Bronchial epithelial cell (primary cell): ENCODE measurements around the gene PWWP2B. TPM values are rescaled to one million over a fixed set of nuclear protein-coding genes. Genes with fewer than 3 reads are reported as not detected.
A peak's percentile ranks its signal among the peaks of the same experiment; 100 is the strongest.

ENCODE experiments used
- DNase-seq: peaks from one replicate; pipeline ENCODE4 v3.0.0-alpha.2; 2010; ENCODE audit warnings: low read depth
- FAIRE-seq: peaks from 2 replicates; lab custom pipeline; 2011; peaks lifted over from hg19 to GRCh38; lab: Jason Lieb, UNC
- H3K27me3 ChIP-seq: 2 replicates; pipeline ENCODE4 v1.5.1; 2011; ENCODE audit warnings: low read length; ENCODE audit not compliant: control insufficient read depth, insufficient read depth
- H3K36me3 ChIP-seq: 2 replicates; pipeline ENCODE4 v1.5.1; 2011; ENCODE audit warnings: low read length; ENCODE audit not compliant: control insufficient read depth, insufficient read depth
- H3K4me3 ChIP-seq: 2 replicates; pipeline ENCODE4 v1.5.1; 2011; ENCODE audit warnings: mild to moderate bottlenecking, low read depth, low read length, control low read depth
- total RNA-seq: library from RNA; depleted of rRNA; stranded (reverse); fragments of >200 nt; gene quantifications from 2 replicates; pipeline ENCODE4 v1.2.1, GENCODE V29; 2014
- TF ChIP-seq, protein P1 (sequence below): IDR thresholded peaks from 2 replicates; pipeline ENCODE4 v1.5.1; 2011; ENCODE audit warnings: mild to moderate bottlenecking, moderate library complexity, low read length, control low read depth, inconsistent platforms; ENCODE audit not compliant: insufficient read depth, severe bottlenecking

The PWWP2B gene
- total RNA-seq, 1 donor from 2014 or later, result 40.0 TPM

DNA sequence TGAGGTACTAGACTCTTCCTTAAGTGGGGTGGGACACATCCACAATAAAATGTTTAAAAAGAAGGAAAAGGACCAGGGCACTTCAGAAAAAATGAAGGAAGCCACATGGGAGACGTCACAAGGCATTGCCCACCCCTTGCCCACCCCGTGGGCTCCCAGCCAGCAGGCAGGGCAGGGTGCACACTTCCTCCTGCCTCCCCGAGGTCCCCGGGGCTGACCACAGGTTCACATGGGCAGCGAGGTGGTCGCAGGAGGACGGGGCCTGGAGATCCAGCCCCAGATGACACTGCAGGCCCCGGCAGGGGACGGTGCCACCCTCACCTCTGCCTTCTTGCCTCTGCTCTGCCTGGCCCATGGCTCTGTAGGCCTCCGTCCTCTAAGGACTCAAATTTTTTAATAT, 45.6 kb downstream of the PWWP2B start:
- no peaks in the 10 kb centered on the region for H3K27me3 ChIP-seq
- H3K4me3 ChIP-seq, result no peak overlapping the region
- H3K36me3 ChIP-seq, result no peaks in the 10 kb centered on the region
- DNase-seq (no peak), FAIRE-seq (no peak)
- TF ChIP-seq, protein P1, sequence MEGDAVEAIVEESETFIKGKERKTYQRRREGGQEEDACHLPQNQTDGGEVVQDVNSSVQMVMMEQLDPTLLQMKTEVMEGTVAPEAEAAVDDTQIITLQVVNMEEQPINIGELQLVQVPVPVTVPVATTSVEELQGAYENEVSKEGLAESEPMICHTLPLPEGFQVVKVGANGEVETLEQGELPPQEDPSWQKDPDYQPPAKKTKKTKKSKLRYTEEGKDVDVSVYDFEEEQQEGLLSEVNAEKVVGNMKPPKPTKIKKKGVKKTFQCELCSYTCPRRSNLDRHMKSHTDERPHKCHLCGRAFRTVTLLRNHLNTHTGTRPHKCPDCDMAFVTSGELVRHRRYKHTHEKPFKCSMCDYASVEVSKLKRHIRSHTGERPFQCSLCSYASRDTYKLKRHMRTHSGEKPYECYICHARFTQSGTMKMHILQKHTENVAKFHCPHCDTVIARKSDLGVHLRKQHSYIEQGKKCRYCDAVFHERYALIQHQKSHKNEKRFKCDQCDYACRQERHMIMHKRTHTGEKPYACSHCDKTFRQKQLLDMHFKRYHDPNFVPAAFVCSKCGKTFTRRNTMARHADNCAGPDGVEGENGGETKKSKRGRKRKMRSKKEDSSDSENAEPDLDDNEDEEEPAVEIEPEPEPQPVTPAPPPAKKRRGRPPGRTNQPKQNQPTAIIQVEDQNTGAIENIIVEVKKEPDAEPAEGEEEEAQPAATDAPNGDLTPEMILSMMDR, result no peak

- Histone ChIP-seq H3K4me3 (no peak overlapping the region), H3K27me3 (no peaks in the 10 kb centered on the region), H3K36me3 (no peaks in the 10 kb centered on the region)
- TF ChIP-seq, protein P1, result peak; percentile 66
- DNase-seq (peak; percentile 32), FAIRE-seq (no peak)
Observed at GRCh38 chr10:132443605-132443982, 46.6 kb downstream of the PWWP2B start.

DNA sequence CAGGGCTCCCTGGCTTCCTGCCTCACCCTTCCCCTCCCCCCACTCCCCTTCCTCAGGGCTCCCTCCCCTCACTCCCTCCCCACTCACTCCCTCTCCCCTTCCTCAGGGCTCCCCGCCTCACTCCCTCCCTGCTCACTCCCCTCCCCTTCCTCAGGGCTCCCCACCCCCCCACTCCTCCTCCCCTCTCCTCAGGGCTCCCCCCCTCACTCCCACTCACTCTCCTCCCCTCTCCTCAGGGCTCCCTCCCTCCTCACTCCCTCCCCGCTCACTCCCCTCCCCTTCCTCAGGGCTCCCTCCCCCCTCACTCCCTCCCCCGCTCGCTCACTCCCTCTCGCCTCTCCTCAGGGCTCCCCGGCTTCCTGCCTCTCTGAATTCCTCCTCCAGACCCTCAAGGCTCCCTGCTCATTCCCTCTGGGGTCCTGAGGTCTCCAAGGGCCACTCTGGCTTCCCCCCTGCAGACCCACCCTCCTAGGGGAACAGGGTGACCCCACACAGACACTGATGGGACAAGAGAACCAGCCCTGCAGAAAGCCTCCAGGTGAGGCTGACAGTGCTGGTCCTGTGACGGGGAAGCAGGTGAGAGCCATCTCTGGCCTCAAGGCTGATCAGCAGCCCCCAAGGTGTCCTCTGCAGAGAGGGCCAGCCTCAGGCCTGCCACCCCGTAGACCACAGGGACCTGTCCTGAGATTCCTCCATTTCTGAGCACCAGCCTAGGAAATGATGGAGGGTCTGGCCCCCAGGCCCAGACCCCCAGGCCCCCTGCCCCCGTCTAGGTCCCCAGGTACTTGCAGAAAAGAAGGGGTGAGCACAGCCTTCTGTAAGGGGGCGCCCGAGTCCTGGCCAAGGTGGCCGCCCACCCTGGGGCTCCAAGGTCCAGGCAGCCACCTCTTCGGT, 47.2 kb downstream of the PWWP2B start:
- no peaks in the 10 kb centered on the region for H3K36me3 ChIP-seq
- no peak for FAIRE-seq
- TF ChIP-seq, protein P1, result no peak
- DNase-seq, result no peak
- no peak overlapping the region for H3K4me3 ChIP-seq
- no peaks in the 10 kb centered on the region for H3K27me3 ChIP-seq

DNA sequence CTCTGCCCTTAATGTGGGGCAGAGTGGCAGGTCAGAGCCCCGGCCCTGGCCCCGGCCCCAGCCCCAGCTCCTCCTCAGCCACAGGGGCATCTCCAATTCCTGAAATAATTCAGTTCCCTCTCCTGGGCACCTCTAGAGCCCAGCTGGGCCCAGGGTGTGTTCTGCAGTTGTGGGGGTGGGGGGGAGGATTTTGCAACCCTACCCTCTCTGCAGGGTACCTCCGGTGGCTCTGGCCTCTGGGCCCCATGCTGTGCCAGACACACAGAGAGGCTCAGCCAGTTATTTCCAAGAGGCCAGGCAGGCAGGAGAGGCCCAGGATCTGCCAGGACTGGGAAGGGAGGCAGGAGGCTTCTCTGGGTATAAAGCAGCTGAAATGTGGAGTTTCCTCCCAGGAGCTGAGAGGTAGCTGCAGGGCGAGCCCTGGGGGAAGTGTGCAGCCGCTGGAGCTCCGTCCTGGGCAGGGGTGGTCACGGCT, 47.9 kb downstream of the PWWP2B start:
- DNase-seq (no peak), FAIRE-seq (no peak)
- Histone ChIP-seq H3K4me3 (no peak overlapping the region), H3K36me3 (no peaks in the 10 kb centered on the region), H3K27me3 (no peaks in the 10 kb centered on the region)
- TF ChIP-seq, protein P1, result no peak

DNA sequence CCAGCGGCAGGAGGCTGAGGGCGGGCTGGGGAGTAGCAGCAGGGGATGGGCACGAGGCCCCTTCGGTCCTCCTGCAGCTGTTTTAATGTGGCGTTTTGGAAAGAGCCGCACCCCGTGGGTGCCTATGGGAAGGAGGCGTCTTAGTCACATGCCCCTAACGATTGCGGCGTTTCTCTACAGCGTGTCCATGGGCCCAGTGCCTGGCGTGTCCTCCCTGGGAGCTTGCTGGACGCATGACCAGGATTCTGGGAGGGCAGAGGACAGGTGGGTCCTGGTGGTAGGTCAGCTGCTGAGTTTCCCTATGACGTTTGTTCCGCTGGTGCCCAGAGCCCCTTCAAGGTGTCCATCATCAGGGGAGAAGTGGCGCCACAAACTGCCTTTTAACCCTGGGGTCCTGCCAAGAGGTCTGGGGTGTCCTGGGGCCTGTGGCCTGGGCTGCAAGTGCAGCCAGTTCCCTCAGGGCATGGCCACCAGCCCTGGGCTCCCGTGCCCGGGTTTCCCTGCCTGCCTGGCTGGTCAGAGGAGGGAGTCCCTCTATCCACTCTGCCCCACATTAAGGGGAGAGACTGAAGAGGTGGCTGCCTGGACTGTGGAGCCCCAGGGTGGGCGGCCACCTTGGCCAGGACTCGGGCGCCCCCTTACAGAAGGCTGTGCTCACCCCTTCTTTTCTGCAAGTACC, 48.7 kb downstream of the PWWP2B start:
- no peaks in the 10 kb centered on the region for H3K36me3 ChIP-seq
- TF ChIP-seq, protein P1, result no peak
- FAIRE-seq, result no peak

More for the DNA sequence above, 48.7 kb downstream of the PWWP2B start:
- no peak for DNase-seq
- no peak overlapping the region for H3K4me3 ChIP-seq
- H3K27me3 ChIP-seq, result no peaks in the 10 kb centered on the region
